Brain pericyte (primary cell): ENCODE results near the gene DLGAP1.
"Not testable (repeated sequence)": the region's sequence is repeated elsewhere in the genome, so short reads cannot be mapped to it uniquely, and the experiment has no call there.

ENCODE experiments used
- DNase-seq: peaks from one replicate; pipeline ENCODE4 v3.0.0-alpha.2; 2012; ENCODE audit warnings: low read depth, low spot score

Gene DLGAP1

GRCh38 chr18:4455113-4455811, at the start of gene DLGAP1:
DLGAP1 (minus strand) TSS chr18:4455307.
- no peak for DNase-seq

GRCh38 chr18:4494703-4495284, 39.7 kb upstream of the DLGAP1 start:
- not testable (repeated sequence) for DNase-seq

- no peak for DNase-seq
Observed at GRCh38 chr18:4468511-4468910, 13.4 kb upstream of the DLGAP1 start.

GRCh38 chr18:4454537-4455112, 482 bp downstream of the DLGAP1 start:
- DNase-seq, result no peak

- no peak for DNase-seq
Observed at GRCh38 chr18:4453874-4454536, 1.1 kb downstream of the DLGAP1 start.

- no peak for DNase-seq
Observed at GRCh38 chr18:4453567-4453873, 1.6 kb downstream of the DLGAP1 start.

GRCh38 chr18:4450065-4450658, 4.9 kb downstream of the DLGAP1 start:
- DNase-seq, result no peak

GRCh38 chr18:4445902-4446301, 9.2 kb downstream of the DLGAP1 start:
- DNase-seq, result no peak

GRCh38 chr18:4444306-4444705, 10.8 kb downstream of the DLGAP1 start:
- no peak for DNase-seq

- no peak for DNase-seq
Observed at GRCh38 chr18:4441098-4441497, 14.0 kb downstream of the DLGAP1 start.

GRCh38 chr18:4438938-4439337, 16.2 kb downstream of the DLGAP1 start:
- DNase-seq, result no peak

GRCh38 chr18:4433717-4434116, 21.4 kb downstream of the DLGAP1 start:
- no peak for DNase-seq

GRCh38 chr18:4430836-4431235, 24.3 kb downstream of the DLGAP1 start:
- no peak for DNase-seq

GRCh38 chr18:4417714-4418113, 37.4 kb downstream of the DLGAP1 start:
- no peak for DNase-seq

GRCh38 chr18:4416976-4417375, 38.1 kb downstream of the DLGAP1 start:
- DNase-seq, result no peak

- DNase-seq, result no peak
Observed at GRCh38 chr18:4412286-4412685, 42.8 kb downstream of the DLGAP1 start.

- no peak for DNase-seq
Observed at GRCh38 chr18:4406856-4407255, 48.3 kb downstream of the DLGAP1 start.

- no peak for DNase-seq
Observed at GRCh38 chr18:4405965-4406364, 49.1 kb downstream of the DLGAP1 start.

- no peak for DNase-seq
Observed at GRCh38 chr18:4403836-4404235, 51.3 kb downstream of the DLGAP1 start.

- DNase-seq, result no peak
Observed at GRCh38 chr18:4400911-4401310, 54.2 kb downstream of the DLGAP1 start.

- no peak for DNase-seq
Observed at GRCh38 chr18:4399929-4400328, 55.2 kb downstream of the DLGAP1 start.

GRCh38 chr18:4394700-4395099, 60.4 kb downstream of the DLGAP1 start:
- DNase-seq, result no peak
